NOMO-1 (cell line): Measurements from ENCODE around the gene LIMK1.

ENCODE experiments used
- DNase-seq, 2 experiments: peaks; one replicate each; lab custom pipeline; 2025; ENCODE audit not compliant: unreplicated experiment in 2 of 2; lab: John Stamatoyannopoulos, UW

LIMK1 gene

GRCh38 chr7:74053589-74054186 is 29.9 kb upstream of the LIMK1 start:
- no peak for DNase-seq

- DNase-seq: no peak
Measured at GRCh38 chr7:74056096-74056915, 27.3 kb upstream of the LIMK1 start.

GRCh38 chr7:74057216-74057925 is 26.2 kb upstream of the LIMK1 start:
- no peak for DNase-seq

- DNase-seq: no peak
Measured at GRCh38 chr7:74057987-74058386, 25.6 kb upstream of the LIMK1 start.

GRCh38 chr7:74058486-74058885 is 25.1 kb upstream of the LIMK1 start:
- DNase-seq: no peak

- no peak for DNase-seq
Measured at GRCh38 chr7:74059037-74059436, 24.6 kb upstream of the LIMK1 start.

- no peak for DNase-seq
Measured at GRCh38 chr7:74059681-74060588, 23.7 kb upstream of the LIMK1 start.

GRCh38 chr7:74061840-74062539 is 21.6 kb upstream of the LIMK1 start:
- peak; percentile 91 to 95 for DNase-seq

GRCh38 chr7:74063223-74063641 is 20.4 kb upstream of the LIMK1 start:
- DNase-seq: no peak

- no peak for DNase-seq
Measured at GRCh38 chr7:74063646-74064045, 20.0 kb upstream of the LIMK1 start.

GRCh38 chr7:74064696-74065095 is 18.9 kb upstream of the LIMK1 start:
- no peak for DNase-seq

GRCh38 chr7:74066626-74067025 is 17.0 kb upstream of the LIMK1 start:
- no peak for DNase-seq

- DNase-seq: no peak
Measured at GRCh38 chr7:74068378-74069085, 15.1 kb upstream of the LIMK1 start.

- no peak for DNase-seq
Measured at GRCh38 chr7:74069086-74069541, 14.5 kb upstream of the LIMK1 start.

GRCh38 chr7:74069790-74070618 is 13.6 kb upstream of the LIMK1 start:
- peak in 1 of 2 experiments; percentile 33 for DNase-seq

- DNase-seq: no peak
Measured at GRCh38 chr7:74070619-74070921, 13.0 kb upstream of the LIMK1 start.

- DNase-seq: no peak
Measured at GRCh38 chr7:74071121-74071520, 12.5 kb upstream of the LIMK1 start.

GRCh38 chr7:74074770-74075169 is 8.8 kb upstream of the LIMK1 start:
- DNase-seq: no peak

GRCh38 chr7:74078461-74078860 is 5.1 kb upstream of the LIMK1 start:
- DNase-seq: no peak
